GM12878 (cell line): ENCODE data around the gene CHDH. TPM values are rescaled to one million over a fixed set of nuclear protein-coding genes. Genes with fewer than 3 reads are reported as not detected.
A peak's percentile ranks its signal among the peaks of the same experiment; 100 is the strongest.

Experiments used
- CEBPB ChIP-seq, 2 experiments: fragments of 150-350 bp in 1 of 2; IDR thresholded peaks; 2 replicates each; pipeline ENCODE4 v1.6.1; 2012 to 2014; ENCODE audit warnings: low read depth in 2 of 2, low read length in 2 of 2, borderline replicate concordance in 1 of 2, inconsistent platforms in 1 of 2
- CHD4 ChIP-seq: fragments of 200-600 bp; sonication (generic); IDR thresholded peaks from 2 replicates; pipeline ENCODE4 v1.6.1; 2016; ENCODE audit warnings: mild to moderate bottlenecking
- ETV6 ChIP-seq, 2 experiments: fragments of 450-650 bp in 1 of 2; IDR thresholded peaks in 1 of 2; conservative IDR thresholded peaks in 1 of 2; 2 replicates each; pipeline ENCODE4 v1.6.1; 2014; ENCODE audit warnings: antibody characterized with exemption in 1 of 2, borderline replicate concordance in 1 of 2, low read depth in 1 of 2, mild to moderate bottlenecking in 1 of 2, moderate library complexity in 1 of 2
- EZH2 ChIP-seq: IDR thresholded peaks from 2 replicates; pipeline ENCODE4 v1.6.1; 2012; ENCODE audit warnings: low read depth, mild to moderate bottlenecking, control low read depth, inconsistent platforms, low read length, borderline replicate concordance; ENCODE audit not compliant: control insufficient read depth
- IKZF1 ChIP-seq: fragments of 450-650 bp; conservative IDR thresholded peaks from 2 replicates; pipeline ENCODE4 v1.6.1; 2017; ENCODE audit warnings: antibody characterized with exemption, mild to moderate bottlenecking
- JUNB ChIP-seq: IDR thresholded peaks from 2 replicates; pipeline ENCODE4 v1.6.1; 2016; ENCODE audit warnings: antibody characterized with exemption, mild to moderate bottlenecking
- NFXL1 ChIP-seq: fragments of 450-650 bp; IDR thresholded peaks from 2 replicates; pipeline ENCODE4 v1.6.1; 2017; ENCODE audit warnings: antibody characterized with exemption, mild to moderate bottlenecking, borderline replicate concordance
- NFYB ChIP-seq: IDR thresholded peaks from 2 replicates; pipeline ENCODE4 v1.6.1; 2011; ENCODE audit warnings: low read depth, mild to moderate bottlenecking, low read length, improper control_type of control experiment, moderate library complexity; ENCODE audit not compliant: insufficient read depth
- NR2C1 ChIP-seq: fragments of 450-650 bp; IDR thresholded peaks from 2 replicates; pipeline ENCODE4 v1.6.1; 2017; ENCODE audit warnings: antibody characterized with exemption, mild to moderate bottlenecking, moderate library complexity
- NR2C2 ChIP-seq: IDR thresholded peaks from 2 replicates; pipeline ENCODE4 v1.6.1; 2011; ENCODE audit warnings: borderline replicate concordance, low read depth; ENCODE audit not compliant: control insufficient read depth, insufficient read length
- POLR2A ChIP-seq: IDR thresholded peaks from 2 replicates; pipeline ENCODE4 v1.6.1; 2011; ENCODE audit warnings: low read depth, mild to moderate bottlenecking, low read length
- POLR2AphosphoS2 ChIP-seq: IDR thresholded peaks from 2 replicates; pipeline ENCODE4 v1.6.1; 2011; ENCODE audit warnings: low read depth, mild to moderate bottlenecking, low read length, improper control_type of control experiment, moderate library complexity
- RBBP5 ChIP-seq: fragments of 200-600 bp; sonication (generic); conservative IDR thresholded peaks from 2 replicates; pipeline ENCODE4 v1.6.1; 2016
- RELA ChIP-seq: fragments of 450-650 bp; IDR thresholded peaks from 2 replicates; pipeline ENCODE4 v1.8.0; 2014; ENCODE audit warnings: borderline replicate concordance; ENCODE audit not compliant: partially characterized antibody
- SIX5 ChIP-seq: IDR thresholded peaks from 2 replicates; pipeline ENCODE4 v1.6.1; 2011; ENCODE audit warnings: mild to moderate bottlenecking, low read depth, low read length, moderate library complexity; ENCODE audit not compliant: severe bottlenecking
- SMAD5 ChIP-seq: IDR thresholded peaks from 2 replicates; pipeline ENCODE4 v1.6.1; 2016; ENCODE audit warnings: antibody characterized with exemption, low read depth
- SREBF1 ChIP-seq: IDR thresholded peaks from 2 replicates; pipeline ENCODE4 v1.6.1; 2012; ENCODE audit warnings: mild to moderate bottlenecking, low read length
- TCF3 ChIP-seq: IDR thresholded peaks from 2 replicates; pipeline ENCODE4 v1.6.1; 2012; ENCODE audit warnings: low read depth, mild to moderate bottlenecking, low read length, borderline replicate concordance; ENCODE audit not compliant: insufficient read depth
- ZNF24 ChIP-seq: fragments of 450-650 bp; IDR thresholded peaks from 2 replicates; pipeline ENCODE4 v1.6.1; 2017; ENCODE audit warnings: antibody characterized with exemption, mild to moderate bottlenecking
- polyA plus RNA-seq, 11 experiments: library from polyadenylated mRNA; depleted of rRNA in 4 of 11; unstranded in 6 of 11; stranded (reverse) in 5 of 11; fragments of >200 nt; fragmentation: Nextera tagmentation in 4 of 11; fragmentation: Illumina TruSeq in 1 of 11; extraction: Ambion mirVana in 4 of 11; extraction: Trizol in 1 of 11; gene quantifications; 1 replicate in 1 of 11; 2 replicates in 10 of 11; pipeline versions ENCODE4 v1.2.1 to v1.2.3, GENCODE V29; 2011 to 2016; ENCODE audit warnings: inconsistent platforms in 2 of 11, missing spikeins in 2 of 11, low read depth in 1 of 11
- total RNA-seq, 4 experiments: library from RNA; depleted of rRNA in 3 of 4; stranded (reverse); fragments of >200 nt in 3 of 4; fragmentation: Illumina TruSeq in 1 of 4; extraction: Trizol in 1 of 4; gene quantifications; 2 replicates each; pipeline versions ENCODE4 v1.2.1 to v1.2.3, GENCODE V29; 2013 to 2021
- TF ChIP-seq, protein P1 (sequence below): IDR thresholded peaks from 2 replicates; pipeline ENCODE4 v1.6.1; 2011; ENCODE audit warnings: borderline replicate concordance, low read depth, mild to moderate bottlenecking, moderate library complexity, low read length; ENCODE audit not compliant: insufficient read depth, poor library complexity, severe bottlenecking
- TF ChIP-seq, protein P2 (sequence below): fragments of 450-650 bp; IDR thresholded peaks from 2 replicates; pipeline ENCODE4 v1.6.1; 2017; ENCODE audit warnings: antibody characterized with exemption, mild to moderate bottlenecking, moderate library complexity
- TF ChIP-seq, protein P3 (sequence below): IDR thresholded peaks from 2 replicates; pipeline ENCODE4 v1.6.1; 2012; ENCODE audit warnings: low read depth, low read length, improper control_type of control experiment
- TF ChIP-seq, protein P4 (sequence below): IDR thresholded peaks from 2 replicates; pipeline ENCODE4 v1.6.1; 2012; ENCODE audit warnings: low read depth, low read length, improper control_type of control experiment
- TF ChIP-seq, protein P5 (sequence below): IDR thresholded peaks from 2 replicates; pipeline ENCODE4 v1.6.1; 2011; ENCODE audit warnings: low read depth, mild to moderate bottlenecking, low read length, moderate library complexity, borderline replicate concordance; ENCODE audit errors: extremely low read depth

Gene CHDH
- total and polyA plus RNA-seq, 10 of the 15 experiments (the other 5 are each of a cell fraction or from before 2014, with no cell fraction given) = 0.95 to 8.3 (median 2.9) TPM

DNA sequence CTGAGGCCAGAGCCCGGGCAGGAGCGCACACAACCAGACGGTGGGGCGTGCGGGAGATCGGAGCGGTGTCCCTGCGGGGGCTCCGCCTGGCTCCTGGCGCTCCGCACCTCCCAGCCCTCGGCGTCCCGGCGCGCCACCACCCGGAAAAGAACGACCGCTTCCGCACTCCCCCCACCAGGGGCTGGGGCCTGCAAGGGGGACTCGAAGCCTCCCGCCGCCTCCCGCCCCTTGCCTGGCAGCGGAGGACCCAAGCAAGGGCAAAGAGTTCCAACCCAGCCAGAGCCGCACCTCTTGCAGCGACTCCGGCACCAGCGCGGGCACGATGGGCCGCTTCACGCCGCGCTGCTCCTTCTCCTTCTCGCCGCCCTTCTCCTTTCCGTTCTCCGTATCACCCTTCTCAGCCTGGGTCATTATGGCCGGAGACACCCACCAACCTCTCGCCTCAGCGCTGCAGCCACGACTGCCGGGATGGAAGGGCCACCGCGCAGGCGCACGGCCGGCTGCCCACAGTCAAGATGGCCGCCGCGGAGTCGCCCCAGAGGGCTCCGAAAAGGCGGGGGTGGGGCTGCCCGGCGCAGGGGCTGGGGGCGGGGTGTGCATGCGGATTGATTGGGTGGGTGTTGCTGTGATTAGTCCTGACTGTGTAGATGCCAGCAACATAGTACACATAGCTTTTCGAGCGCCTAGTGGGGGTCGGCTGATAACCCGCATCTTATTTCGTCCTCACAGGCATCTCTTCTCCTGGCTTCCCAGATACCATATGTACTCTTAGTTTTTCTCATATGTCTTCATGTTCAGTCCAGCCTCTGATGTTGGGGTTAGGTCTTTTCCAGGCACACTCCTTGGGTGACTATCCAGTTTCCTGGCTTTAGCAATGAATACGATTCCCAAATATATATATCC is 35.7 kb upstream of the CHDH start, which contains the start of gene ACTR8 (continued):
- TF ChIP-seq RBBP5 (no peak), POLR2A (peak; percentile 99), JUNB (no peak), ZNF24 (no peak; the same call in 1 of the 2 replicates), NR2C1 (peak; percentile 74), SREBF1 (no peak), ETV6 (conservative IDR thresholded peaks at IDR 0.05 in 1 of 2, IDR thresholded peaks at IDR 0.05 in 1 of 2; ENCODE audit: borderline replicate concordance in 1 of 2, low read depth in 1 of 2) (peak in 1 of 2 experiments; percentile 54; a peak in 1 of 4 replicates), CHD4 (no peak), SIX5 (peak; percentile 69), NFYB (no peak), SMAD5 (peak; percentile 85; the same call in 1 of the 2 replicates), RELA (no peak), POLR2AphosphoS2 (peak; percentile 93), CEBPB (IDR thresholded peaks at IDR 0.05; ENCODE audit: borderline replicate concordance in 1 of 2, low read depth in 2 of 2, low read length in 2 of 2) (no peak), NR2C2 (no peak), TCF3 (0 out of 2 replicates have a peak, but pooled peaks have one; percentile 5), EZH2 (no peak), IKZF1 (peak; percentile 87), NFXL1 (no peak)
- TF ChIP-seq, protein P1, sequence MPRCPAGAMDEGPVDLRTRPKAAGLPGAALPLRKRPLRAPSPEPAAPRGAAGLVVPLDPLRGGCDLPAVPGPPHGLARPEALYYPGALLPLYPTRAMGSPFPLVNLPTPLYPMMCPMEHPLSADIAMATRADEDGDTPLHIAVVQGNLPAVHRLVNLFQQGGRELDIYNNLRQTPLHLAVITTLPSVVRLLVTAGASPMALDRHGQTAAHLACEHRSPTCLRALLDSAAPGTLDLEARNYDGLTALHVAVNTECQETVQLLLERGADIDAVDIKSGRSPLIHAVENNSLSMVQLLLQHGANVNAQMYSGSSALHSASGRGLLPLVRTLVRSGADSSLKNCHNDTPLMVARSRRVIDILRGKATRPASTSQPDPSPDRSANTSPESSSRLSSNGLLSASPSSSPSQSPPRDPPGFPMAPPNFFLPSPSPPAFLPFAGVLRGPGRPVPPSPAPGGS = no peak
- TF ChIP-seq, protein P2, sequence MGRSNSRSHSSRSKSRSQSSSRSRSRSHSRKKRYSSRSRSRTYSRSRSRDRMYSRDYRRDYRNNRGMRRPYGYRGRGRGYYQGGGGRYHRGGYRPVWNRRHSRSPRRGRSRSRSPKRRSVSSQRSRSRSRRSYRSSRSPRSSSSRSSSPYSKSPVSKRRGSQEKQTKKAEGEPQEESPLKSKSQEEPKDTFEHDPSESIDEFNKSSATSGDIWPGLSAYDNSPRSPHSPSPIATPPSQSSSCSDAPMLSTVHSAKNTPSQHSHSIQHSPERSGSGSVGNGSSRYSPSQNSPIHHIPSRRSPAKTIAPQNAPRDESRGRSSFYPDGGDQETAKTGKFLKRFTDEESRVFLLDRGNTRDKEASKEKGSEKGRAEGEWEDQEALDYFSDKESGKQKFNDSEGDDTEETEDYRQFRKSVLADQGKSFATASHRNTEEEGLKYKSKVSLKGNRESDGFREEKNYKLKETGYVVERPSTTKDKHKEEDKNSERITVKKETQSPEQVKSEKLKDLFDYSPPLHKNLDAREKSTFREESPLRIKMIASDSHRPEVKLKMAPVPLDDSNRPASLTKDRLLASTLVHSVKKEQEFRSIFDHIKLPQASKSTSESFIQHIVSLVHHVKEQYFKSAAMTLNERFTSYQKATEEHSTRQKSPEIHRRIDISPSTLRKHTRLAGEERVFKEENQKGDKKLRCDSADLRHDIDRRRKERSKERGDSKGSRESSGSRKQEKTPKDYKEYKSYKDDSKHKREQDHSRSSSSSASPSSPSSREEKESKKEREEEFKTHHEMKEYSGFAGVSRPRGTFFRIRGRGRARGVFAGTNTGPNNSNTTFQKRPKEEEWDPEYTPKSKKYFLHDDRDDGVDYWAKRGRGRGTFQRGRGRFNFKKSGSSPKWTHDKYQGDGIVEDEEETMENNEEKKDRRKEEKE = no peak
- TF ChIP-seq, protein P3, sequence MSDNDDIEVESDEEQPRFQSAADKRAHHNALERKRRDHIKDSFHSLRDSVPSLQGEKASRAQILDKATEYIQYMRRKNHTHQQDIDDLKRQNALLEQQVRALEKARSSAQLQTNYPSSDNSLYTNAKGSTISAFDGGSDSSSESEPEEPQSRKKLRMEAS = no peak
- TF ChIP-seq, protein P4, sequence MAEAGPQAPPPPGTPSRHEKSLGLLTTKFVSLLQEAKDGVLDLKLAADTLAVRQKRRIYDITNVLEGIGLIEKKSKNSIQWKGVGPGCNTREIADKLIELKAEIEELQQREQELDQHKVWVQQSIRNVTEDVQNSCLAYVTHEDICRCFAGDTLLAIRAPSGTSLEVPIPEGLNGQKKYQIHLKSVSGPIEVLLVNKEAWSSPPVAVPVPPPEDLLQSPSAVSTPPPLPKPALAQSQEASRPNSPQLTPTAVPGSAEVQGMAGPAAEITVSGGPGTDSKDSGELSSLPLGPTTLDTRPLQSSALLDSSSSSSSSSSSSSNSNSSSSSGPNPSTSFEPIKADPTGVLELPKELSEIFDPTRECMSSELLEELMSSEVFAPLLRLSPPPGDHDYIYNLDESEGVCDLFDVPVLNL = no peak
- TF ChIP-seq, protein P5, sequence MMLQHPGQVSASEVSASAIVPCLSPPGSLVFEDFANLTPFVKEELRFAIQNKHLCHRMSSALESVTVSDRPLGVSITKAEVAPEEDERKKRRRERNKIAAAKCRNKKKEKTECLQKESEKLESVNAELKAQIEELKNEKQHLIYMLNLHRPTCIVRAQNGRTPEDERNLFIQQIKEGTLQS = no peak
